Tibial nerve (tissue), 4 donors: ENCODE results near the gene TMEM186.

Source experiments
- EP300 ChIP-seq, 2 donors: sonication (generic); formaldehyde crosslinking; IDR thresholded peaks; one replicate each; pipeline ENCODE4 v1.6.1; 2017; ENCODE audit warnings: antibody characterized with exemption in 2 of 2, mild to moderate bottlenecking in 1 of 2
- POLR2A ChIP-seq, 2 donors: fragments of 450-650 bp; IDR thresholded peaks; one replicate each; pipeline ENCODE4 v1.6.1; 2017; ENCODE audit warnings: antibody characterized with exemption in 2 of 2, mild to moderate bottlenecking in 2 of 2, moderate library complexity in 2 of 2
- TF ChIP-seq, protein P1 (sequence below), 5 experiments: fragments of 200-600 bp in 3 of 5; fragments of 450-650 bp in 2 of 5; sonication (generic) in 3 of 5; IDR thresholded peaks; one replicate each; pipeline ENCODE4 v1.5.1; 2016 to 2019; ENCODE audit warnings: antibody characterized with exemption in 5 of 5, mild to moderate bottlenecking in 3 of 5, moderate library complexity in 2 of 5

DNA sequence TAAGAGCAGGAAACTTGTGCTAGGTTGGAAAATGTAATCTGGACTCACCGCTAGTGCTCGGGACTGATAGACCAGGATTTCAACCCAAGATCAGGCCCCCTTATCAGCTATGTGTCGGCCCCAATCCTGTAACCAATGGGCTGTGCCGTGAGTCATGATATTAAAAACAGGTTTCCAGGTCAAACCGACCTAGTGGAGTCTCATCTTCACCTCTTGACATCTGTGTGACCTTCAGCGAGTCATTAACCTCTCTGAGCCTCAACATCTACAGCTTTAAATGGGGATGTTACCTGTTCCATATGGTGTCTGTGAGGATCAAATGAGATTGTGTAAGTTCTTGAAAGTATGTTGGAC, 712 bp upstream of the TMEM186 start:
- TF ChIP-seq EP300 (IDR thresholded peaks at IDR 0.05) (no peak), POLR2A (IDR thresholded peaks at IDR 0.05) (no peak)
- TF ChIP-seq, protein P1, sequence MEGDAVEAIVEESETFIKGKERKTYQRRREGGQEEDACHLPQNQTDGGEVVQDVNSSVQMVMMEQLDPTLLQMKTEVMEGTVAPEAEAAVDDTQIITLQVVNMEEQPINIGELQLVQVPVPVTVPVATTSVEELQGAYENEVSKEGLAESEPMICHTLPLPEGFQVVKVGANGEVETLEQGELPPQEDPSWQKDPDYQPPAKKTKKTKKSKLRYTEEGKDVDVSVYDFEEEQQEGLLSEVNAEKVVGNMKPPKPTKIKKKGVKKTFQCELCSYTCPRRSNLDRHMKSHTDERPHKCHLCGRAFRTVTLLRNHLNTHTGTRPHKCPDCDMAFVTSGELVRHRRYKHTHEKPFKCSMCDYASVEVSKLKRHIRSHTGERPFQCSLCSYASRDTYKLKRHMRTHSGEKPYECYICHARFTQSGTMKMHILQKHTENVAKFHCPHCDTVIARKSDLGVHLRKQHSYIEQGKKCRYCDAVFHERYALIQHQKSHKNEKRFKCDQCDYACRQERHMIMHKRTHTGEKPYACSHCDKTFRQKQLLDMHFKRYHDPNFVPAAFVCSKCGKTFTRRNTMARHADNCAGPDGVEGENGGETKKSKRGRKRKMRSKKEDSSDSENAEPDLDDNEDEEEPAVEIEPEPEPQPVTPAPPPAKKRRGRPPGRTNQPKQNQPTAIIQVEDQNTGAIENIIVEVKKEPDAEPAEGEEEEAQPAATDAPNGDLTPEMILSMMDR (IDR thresholded peaks at IDR 0.05) = no peak
